ENCODE results near the gene WDR55. TPM values are rescaled to one million over a fixed set of nuclear protein-coding genes. Genes with fewer than 3 reads are reported as not detected.

Gene WDR55
- total RNA-seq, 1 donor from 2014 or later, result 28.3 TPM

DNA sequence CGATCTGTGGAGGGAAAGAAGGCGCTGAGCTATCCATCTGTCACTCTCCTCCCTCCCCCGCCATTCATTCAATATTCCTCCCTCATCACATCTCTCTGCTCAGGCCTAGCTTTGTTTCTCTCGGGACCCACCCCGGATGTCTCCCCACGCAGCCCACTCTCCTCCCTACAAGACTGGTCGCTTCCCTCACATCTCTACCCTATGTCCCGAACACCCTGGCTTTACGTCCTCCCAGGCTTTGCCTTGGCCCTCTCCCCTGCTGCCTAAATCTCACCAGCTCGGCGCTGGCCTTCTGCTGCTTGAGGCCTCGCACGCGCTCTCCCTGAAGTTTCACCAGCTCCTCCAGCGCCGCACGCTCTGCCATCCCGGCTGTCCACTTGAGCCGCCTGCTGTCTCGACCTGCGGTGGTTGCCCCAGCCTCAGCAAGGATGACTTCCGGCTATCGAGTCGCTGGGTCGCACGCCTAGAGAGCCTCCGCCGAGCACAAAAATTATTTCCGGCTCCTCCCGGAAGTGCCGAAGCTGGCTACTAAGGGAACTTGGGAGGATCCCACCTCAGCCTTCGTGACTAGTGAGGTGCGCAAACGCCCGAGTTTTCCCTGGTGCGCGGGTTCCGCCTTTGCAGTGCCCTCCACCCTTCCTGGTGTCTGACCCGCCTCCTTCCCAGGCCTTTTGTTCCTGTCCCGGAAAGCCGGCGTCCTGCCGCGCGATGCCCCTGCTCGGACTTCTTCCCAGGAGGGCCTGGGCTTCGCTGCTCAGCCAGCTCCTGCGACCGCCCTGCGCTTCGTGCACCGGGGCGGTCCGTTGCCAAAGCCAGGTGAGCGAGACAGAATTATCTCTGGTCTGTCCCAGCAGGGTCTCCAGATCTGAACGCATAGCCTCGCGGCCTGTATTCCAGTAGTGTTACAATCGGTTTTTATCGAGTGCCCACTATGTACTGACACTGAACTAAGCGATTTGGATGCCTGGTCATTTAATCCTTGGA, 26.5 kb downstream of the WDR55 start, which contains the start of the genes HARS1 and HARS2:
Gene HARS1 (minus strand): TSS at position 430 of the 984 bp plus-strand sequence. CDS start 66 bp downstream, at position 364.
Gene HARS2 (plus strand): TSS at position 515 of the 984 bp plus-strand sequence. CDS start 194 bp downstream, at position 709.
- TF ChIP-seq, protein P1, sequence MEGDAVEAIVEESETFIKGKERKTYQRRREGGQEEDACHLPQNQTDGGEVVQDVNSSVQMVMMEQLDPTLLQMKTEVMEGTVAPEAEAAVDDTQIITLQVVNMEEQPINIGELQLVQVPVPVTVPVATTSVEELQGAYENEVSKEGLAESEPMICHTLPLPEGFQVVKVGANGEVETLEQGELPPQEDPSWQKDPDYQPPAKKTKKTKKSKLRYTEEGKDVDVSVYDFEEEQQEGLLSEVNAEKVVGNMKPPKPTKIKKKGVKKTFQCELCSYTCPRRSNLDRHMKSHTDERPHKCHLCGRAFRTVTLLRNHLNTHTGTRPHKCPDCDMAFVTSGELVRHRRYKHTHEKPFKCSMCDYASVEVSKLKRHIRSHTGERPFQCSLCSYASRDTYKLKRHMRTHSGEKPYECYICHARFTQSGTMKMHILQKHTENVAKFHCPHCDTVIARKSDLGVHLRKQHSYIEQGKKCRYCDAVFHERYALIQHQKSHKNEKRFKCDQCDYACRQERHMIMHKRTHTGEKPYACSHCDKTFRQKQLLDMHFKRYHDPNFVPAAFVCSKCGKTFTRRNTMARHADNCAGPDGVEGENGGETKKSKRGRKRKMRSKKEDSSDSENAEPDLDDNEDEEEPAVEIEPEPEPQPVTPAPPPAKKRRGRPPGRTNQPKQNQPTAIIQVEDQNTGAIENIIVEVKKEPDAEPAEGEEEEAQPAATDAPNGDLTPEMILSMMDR (IDR thresholded peaks at IDR 0.05), result peak; percentile 8
- H3K4me1 Mint-ChIP-seq (ENCODE audit: unreplicated experiment), result peaks cover 31% of the 10 kb centered on the region
- no peaks in the 10 kb centered on the region for H3K9me3 Mint-ChIP-seq (ENCODE audit: unreplicated experiment)
- H3K4me3 Mint-ChIP-seq (ENCODE audit: unreplicated experiment), result peak within 1 kb of the TSS; percentile 98
- H3K27me3 Mint-ChIP-seq (ENCODE audit: unreplicated experiment), result no peaks in the 10 kb centered on the region
- H3K27ac Mint-ChIP-seq (ENCODE audit: unreplicated experiment), result peak within 1 kb of the TSS; percentile 97
- peaks cover 18% of the 10 kb centered on the region for H3K36me3 Mint-ChIP-seq (ENCODE audit: unreplicated experiment)
- peak; percentile 95 for DNase-seq (ENCODE audit: extremely low spot score, unreplicated experiment)

DNA sequence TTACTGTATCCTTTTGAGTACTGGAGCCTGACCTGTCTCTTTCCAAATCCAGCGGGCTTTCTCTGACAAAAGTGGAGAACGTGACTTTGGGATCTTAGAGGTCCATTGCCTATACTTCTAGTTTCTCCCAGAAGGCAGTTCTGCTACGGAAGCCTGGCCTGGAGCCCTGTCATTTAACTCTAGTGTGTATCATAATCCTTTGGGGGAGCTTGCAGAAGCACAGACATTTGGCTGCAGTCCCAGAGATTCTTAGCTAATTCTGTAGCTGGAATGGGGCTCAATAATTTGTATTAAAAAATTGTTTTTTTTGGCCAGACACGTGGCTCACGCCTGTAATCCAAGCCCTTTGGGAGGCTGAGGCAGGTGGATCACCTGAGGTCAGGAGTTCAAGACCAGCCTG, 29.6 kb downstream of the WDR55 start:
- TF ChIP-seq, protein P1 (IDR thresholded peaks at IDR 0.05), result no peak
- Mint-ChIP-seq H3K27ac (ENCODE audit: unreplicated experiment) (no peak overlapping the region), H3K36me3 (ENCODE audit: unreplicated experiment) (peaks cover 32% of the 10 kb centered on the region), H3K4me3 (ENCODE audit: unreplicated experiment) (no peak overlapping the region), H3K9me3 (ENCODE audit: unreplicated experiment) (no peaks in the 10 kb centered on the region), H3K4me1 (ENCODE audit: unreplicated experiment) (peaks cover 28% of the 10 kb centered on the region), H3K27me3 (ENCODE audit: unreplicated experiment) (no peaks in the 10 kb centered on the region)
- no peak for DNase-seq (ENCODE audit: extremely low spot score, unreplicated experiment)

DNA sequence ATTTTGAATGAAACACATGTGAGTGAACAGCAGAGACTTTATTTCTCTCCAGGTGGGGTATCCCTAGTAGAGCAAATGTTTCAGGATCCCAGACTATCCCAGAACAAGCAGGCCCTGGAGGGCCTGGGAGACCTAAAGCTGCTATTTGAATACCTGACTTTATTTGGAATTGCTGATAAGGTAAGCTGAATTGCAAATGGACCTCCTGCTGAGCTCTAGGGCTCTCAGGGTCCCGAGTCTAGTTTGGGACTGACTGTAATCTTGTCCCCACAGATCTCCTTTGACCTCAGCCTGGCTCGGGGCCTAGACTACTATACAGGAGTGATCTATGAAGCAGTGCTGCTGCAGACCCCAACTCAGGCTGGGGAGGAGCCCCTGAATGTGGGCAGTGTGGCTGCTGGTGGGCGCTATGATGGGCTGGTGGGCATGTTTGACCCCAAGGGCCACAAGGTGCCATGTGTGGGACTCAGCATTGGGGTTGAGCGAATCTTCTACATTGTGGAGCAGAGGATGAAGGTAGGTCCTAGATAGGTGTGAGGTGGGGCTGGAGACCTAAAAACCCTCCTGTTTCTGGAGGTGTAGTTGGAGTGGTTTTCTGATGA, 32.3 kb downstream of the WDR55 start:
- peaks cover 24% of the 10 kb centered on the region for H3K4me1 Mint-ChIP-seq (ENCODE audit: unreplicated experiment)
- H3K27ac Mint-ChIP-seq (ENCODE audit: unreplicated experiment), result no peak overlapping the region
- H3K9me3 Mint-ChIP-seq (ENCODE audit: unreplicated experiment), result no peaks in the 10 kb centered on the region
- no peaks in the 10 kb centered on the region for H3K27me3 Mint-ChIP-seq (ENCODE audit: unreplicated experiment)
- H3K36me3 Mint-ChIP-seq (ENCODE audit: unreplicated experiment), result peaks cover 35% of the 10 kb centered on the region
- no peak overlapping the region for H3K4me3 Mint-ChIP-seq (ENCODE audit: unreplicated experiment)
- no peak for DNase-seq (ENCODE audit: extremely low spot score, unreplicated experiment)
- TF ChIP-seq, protein P1 (IDR thresholded peaks at IDR 0.05), result no peak

DNA sequence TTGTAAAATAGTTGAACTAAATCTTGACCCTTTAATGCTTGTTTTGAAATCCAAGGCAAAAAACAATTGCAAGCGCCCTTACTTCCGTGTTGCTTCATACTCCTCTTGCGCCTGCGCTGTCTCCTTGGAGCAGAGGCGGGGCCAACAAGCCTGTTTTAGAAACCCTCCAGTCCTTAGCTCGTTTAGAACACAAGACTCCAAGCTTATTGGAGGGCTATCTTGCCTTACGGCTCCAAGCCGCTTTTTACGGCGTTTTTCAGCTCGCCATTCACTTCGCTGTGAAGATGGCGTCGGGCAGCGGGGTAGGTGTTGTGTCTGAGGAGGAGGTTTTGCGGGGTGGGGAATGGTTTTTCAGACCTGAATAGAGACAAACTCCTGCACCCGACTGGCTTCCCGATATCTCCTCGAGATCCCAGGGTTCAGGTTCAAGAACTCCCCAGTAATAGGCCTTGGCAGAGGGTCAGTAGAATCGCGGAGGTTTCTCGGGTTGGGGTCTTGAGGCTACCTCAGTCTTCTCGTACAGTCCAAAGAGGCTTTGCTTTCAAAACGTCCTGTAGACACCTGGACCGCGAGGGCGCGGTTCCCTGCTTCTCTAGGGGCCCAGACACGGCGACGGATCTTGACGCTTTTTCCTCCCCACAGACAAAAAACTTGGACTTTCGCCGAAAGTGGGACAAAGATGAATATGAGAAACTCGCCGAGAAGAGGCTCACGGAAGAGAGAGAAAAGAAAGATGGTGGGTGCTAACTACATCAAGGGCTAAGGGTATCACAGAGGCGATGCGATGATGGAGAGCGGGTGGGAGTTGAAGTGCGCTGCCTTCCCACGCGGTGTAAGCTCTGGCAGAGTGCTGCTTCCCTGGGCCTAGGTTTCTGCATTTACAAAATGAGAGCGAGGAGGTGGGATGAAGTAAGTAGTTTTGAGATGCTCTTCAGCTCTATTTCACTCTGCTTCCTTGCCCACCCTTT, 35.8 kb downstream of the WDR55 start, which contains the start of gene ZMAT2:
Gene ZMAT2 (plus strand): TSS at position 271 of the 968 bp plus-strand sequence. CDS start 14 bp downstream, at position 285.
- H3K36me3 Mint-ChIP-seq (ENCODE audit: unreplicated experiment), result peaks cover 50% of the 10 kb centered on the region
- peak; percentile 97 for DNase-seq (ENCODE audit: extremely low spot score, unreplicated experiment)
- peak within 1 kb of the TSS; percentile 84 for H3K27ac Mint-ChIP-seq (ENCODE audit: unreplicated experiment)
- peak within 1 kb of the TSS; percentile 95 for H3K4me3 Mint-ChIP-seq (ENCODE audit: unreplicated experiment)
- peaks cover 16% of the 10 kb centered on the region for H3K4me1 Mint-ChIP-seq (ENCODE audit: unreplicated experiment)
- H3K27me3 Mint-ChIP-seq (ENCODE audit: unreplicated experiment), result no peaks in the 10 kb centered on the region
- H3K9me3 Mint-ChIP-seq (ENCODE audit: unreplicated experiment), result no peaks in the 10 kb centered on the region
- TF ChIP-seq, protein P1 (IDR thresholded peaks at IDR 0.05), result no peak

All from osteocyte (in vitro differentiated cells).